Measurements from ENCODE around the gene ITGB7.
"Not testable (repeated sequence)": the region's sequence is repeated elsewhere in the genome, so short reads cannot be mapped to it uniquely, and the experiment has no call there.

Gene ITGB7

DNA sequence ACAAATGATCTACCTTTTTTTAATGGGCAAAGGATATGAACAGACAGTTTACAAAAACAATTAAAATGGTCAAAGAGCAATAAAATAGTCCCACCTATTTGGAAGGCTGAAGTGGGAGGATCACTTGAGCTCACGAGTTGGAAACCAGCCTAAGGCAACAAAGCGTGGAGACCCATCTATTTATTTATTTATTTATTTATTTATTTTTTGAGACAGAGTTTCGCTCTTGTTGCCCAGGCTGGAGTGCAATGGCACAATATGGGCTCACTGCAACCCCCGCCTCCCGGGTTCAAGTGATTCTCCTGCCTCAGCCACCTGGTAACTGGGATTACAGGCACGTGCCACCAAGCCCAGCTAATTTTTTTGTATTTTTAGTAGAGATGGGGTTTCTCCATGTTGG is 29.6 kb downstream of the ITGB7 start:
- not testable (repeated sequence) for DNase-seq

DNA sequence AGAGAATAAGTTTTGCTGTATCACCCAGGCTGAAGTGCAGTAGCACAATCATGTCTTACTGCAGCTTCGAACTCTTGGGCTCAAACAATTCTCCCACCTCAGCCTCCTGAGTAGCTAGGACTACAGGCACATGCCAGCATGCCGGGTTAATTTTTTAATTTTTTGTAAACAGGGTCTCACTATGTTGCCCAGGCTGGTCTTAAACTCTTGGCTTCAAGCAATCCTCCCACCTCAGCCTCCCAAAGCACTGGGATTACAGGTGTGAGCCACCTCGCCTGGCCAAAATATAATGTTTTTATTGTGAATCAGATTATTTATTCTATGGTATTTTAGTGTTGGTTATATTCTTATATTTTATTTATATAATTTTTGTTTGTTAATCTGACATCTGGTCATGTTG is 30.3 kb downstream of the ITGB7 start:
- DNase-seq, result no peak

DNA sequence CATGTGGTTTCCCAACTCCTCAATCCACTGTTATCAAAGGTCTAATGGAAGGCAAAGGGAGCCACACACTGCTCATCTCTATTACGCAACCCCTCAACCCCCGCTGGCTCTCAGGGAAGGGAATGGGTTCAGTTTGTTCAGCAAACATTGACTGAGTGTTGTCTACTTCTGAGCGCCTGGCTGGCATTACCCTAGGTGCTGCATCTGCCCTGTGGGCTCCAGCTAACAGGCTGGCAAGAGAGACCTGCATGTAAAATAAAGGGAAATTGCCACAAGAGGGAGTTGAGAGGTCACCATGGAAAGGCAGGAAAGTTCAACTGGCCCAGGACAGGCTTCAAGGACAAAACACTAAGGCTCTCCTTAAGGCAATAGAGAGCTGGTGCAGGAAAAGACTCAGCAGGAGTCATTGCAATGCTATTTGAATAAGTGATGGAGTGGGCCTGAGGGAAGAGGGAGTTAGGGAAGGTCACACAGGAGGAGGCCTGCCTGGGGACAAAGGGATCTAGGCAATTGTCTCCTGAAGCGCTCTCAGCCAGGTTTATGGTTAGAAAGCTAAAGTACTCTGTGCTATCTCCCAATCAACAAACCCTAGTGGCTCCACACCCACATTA is 32.1 kb downstream of the ITGB7 start:
- DNase-seq, result peak; percentile 60

DNA sequence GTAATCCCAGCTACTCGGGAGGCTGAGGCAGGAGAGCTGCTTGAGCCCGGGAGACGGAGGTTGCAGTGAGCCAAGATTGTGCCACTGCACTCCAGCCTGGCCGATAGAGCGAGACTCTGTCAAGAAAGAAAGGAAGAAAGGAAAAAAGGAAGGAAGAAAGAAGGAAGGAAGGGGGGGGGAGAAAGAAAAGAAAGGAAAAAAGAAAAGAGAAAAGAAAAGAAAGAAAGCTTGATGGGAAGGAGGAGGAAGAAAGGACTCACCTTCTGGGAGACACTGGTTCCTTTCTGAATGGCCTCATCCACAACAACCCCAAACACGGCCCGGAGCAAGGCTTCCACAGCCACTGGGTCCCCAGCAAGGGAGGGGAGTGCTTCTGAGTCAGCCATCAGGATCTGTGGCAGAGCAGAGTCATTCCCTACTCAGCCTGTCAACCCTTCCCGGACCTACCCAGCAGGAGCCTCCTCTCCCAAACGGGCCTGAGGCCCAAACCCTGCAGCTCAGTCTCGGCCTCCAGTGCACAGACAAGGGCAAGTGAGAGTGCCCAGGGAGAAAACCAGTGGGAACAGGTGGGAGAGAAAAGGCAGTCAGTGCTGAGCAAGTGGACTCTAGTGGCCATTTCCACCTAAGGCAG is 33.9 kb downstream of the ITGB7 start:
- DNase-seq, result peak; percentile 51

DNA sequence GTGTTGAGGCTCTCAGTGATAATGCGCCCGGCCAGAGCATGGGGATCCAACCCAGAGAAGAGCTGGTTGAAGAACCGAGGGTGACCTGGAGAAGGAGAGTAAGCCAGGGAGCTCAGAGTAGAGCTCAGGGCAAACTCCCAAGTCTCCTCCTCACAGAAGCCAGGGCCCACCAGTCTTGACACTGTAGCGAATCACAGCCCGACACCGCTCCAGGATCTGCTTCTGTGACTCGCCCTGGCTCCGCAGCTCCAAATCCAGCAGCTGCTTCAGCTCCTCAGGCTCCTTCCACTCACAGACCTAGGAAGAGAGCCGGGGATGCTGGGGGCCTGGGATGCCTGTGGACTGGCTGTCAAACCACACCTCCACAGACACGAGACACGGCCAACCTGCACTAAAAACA is 34.7 kb downstream of the ITGB7 start:
- DNase-seq, result peak; percentile 73

DNA sequence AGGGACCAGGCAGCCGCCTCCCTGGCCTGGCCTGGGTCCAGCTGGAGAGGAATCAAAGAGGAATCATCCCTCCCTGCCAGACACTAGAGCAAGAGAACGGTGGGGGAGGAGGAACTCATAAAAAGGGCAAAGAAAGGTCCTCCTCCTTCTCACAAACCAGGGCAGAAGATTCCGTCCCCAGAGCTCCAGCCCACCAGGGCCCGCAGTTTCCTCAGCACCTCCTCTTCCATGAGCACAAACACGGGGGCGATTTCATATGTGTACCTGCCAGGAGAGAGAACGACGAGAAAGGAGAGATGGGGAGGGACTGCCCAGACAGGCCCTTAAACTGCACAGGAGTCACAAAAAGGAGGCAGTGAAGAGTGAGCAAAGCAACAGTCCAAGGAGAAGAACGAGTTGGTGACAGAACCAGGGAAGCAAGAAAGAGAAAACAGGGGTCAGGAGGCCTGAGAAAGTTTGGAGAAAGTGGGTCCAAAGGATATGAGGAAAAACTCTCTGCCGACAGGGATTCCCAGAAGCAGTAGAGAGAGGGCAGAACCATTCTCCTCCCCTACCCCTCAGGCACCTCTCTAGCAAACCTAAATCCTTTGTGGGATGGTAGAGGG is 35.2 kb downstream of the ITGB7 start:
- DNase-seq, result peak; percentile 40

DNA sequence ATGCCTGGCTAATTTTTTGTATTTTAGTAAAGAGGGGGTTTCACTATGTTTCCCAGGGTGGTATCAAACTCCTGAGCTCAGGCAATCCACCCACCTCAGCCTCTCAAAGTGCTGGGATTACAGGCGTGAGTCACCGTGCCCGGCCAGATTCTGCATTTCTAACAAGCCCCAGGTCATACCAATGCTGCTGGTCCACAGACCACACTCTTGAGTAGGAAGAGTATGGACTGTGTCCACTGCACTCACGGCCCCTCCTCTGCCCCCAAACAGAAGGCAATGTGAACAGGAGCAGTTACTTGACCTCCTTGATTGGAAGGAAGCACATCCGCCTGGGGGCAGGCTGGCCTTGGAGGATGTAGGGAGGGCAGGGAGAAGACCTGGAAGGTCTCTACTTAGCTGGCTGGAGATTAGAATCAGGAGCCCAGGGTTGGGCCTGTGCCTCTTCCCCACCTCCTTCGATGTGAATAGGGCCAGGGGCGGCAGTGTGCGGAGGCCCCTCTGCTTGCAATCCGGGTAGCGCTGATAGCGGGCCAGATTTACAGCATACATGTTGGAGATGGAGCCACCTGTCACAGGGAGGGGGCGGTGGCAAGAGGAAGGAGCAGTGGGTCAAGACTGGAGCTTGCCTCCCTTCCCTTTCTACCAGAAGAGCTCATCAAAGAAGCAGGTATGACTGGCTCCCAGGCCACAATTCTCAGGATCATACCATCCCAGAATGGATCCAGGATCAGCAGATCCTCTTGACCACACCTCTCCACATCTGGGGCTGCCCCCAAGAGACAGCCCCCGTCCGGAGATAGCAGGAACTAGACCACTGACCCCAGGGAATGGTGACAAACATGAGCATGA is 36.0 kb downstream of the ITGB7 start:
- DNase-seq, result no peak

DNA sequence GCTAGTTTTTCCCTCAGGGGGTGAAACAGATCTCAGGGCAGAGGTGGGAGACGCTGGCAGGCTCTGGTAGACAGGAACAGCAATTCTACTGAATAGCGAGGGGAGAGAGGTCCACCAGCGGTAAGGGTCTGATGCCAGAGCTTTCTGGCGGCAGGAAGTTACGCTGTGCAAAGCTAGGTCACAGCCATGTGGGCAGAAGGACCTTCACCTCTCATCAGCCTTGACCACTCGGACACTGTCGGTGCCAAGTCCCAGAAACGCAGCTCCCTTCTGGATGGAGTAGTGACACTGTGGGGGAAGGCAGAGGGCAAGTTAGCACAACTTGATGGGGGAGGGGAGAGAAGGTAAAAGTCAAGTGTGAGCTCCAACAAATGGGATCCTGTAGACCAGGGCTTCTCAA is 36.8 kb downstream of the ITGB7 start:
- no peak for DNase-seq

DNA sequence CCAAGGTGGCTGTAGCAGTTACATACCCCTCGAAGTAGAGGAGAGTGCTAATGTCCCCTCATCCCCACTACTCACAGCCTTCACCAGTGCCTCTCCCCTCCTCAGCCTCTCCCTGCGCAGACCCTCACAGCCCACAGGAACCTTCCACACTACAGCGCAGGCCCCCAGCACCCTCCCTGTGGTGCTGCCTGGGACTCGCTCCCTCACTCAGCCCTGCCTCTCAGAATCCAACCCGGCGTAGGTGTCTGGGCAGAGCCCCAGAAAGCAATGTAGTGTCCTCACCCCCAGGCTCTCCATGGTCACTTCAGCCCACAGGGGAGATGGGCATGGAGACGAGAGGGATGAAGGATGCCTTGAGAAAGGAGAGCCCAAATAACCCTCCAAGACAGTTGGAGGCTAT is 37.4 kb downstream of the ITGB7 start:
- DNase-seq, result no peak

DNA sequence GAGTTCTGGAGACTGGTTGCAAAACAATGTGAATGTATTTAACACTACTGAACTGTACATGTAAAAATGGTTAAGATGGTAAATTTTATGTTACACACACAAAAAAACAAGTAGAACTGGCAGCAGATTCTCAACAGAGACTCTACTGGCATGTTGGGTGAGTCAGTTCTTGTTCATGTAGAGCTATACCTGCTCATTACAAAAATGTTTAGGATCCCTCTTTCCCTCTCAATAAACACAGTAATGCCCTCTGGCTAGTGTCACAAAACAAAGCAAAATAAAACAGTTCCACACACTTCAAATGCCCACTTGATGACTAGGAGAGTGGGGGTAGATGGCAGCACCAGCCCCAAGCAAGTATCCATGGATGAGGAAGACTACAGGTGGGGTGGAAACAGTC is 40.2 kb downstream of the ITGB7 start:
- no peak for DNase-seq

DNA sequence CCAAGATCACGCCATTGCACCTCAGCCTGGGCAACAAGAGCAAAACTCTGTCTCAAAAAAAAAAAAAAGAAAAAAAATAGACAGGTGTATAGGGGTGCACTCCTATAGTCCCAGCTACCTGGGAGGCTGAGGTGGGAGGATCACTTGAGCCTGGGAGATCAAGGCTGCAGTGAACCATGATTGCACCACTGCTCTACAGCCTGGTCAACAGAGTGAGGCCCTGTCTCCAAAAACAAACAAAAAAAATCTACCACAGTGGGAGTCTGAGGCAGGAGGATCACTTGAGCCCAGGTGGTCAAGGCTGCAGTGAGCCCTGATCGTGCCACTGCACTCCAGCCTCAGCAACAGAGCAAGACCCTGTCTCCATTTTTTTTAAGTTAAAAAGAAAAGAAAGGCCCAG is 44.0 kb downstream of the ITGB7 start:
- not testable (repeated sequence) for DNase-seq

DNA sequence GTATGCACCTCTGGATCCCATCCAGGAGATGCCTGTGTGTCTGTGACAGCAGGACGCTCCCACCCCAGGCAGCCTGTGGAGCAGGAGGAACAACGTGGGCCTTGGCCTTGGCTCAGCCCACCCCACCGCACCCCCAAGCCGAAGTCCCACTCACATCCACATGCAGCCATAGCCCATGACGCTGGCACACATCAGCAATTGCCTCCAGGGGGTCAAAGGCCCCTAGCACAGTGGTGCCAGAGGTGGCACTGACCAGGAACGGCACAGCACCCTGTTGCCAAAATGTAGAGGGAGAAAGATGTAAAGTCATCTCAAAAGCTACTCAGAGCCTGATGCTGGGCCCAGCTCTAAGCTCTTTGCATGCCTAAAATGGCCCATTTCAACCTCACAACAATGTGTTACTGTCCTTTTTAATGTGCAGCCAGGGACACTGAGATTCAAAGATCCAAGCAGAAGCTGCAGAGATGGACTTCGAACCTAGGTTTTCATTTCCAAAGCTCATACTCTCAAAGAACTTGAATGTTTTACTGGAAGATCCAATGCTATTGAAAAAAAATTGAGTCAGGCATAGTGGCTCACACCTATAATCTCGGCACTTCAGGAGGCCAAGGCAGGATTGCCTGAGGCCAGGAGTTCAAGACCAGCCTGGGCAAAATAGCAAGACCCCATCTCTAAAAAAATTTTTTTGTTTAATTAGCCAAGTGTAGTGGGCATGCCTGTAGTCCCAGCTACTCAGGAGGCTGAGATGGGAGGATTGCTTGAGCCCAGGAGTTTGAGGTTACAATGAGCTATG is 45.7 kb downstream of the ITGB7 start:
- no peak for DNase-seq

DNA sequence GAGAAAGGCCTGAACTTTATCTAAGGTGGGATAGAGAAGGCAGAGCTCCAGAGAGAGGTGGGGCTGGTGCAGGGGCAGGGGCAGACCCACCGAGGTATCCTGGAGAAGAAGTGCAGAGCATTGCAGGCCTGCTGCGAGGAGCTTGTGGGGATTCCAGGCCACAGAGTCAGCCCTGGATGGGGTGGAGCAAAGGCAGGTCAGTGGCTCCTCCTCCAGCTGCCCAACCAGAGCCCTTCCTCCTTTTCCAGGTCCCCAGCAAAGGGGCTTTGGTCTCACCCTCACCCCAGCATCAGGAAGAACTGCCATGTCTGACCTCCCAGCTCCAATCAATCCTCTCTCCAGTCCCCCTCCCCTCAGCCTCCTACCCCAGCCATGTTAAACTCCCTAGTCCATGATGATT is 46.4 kb downstream of the ITGB7 start:
- DNase-seq, result no peak

DNA sequence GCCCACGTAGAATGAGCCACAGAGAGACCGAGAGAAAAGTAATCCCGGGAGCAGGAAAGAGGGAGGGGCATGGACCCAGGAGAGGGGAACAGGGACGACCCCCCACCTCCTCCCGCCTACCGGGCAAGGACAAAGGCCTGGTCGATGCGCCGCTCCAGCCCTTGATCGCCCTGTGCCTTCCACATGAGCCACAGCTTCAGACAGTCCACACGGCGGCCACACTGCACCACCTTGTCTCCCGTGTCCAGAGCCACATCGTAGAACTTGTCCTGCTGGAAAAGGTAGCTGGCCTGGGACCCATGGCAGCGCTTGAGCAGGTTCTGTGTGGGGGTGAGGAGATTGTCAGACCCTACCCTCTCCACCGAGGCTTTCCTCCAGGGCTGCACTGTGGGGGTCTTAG is 47.1 kb downstream of the ITGB7 start:
- DNase-seq, result no peak

DNA sequence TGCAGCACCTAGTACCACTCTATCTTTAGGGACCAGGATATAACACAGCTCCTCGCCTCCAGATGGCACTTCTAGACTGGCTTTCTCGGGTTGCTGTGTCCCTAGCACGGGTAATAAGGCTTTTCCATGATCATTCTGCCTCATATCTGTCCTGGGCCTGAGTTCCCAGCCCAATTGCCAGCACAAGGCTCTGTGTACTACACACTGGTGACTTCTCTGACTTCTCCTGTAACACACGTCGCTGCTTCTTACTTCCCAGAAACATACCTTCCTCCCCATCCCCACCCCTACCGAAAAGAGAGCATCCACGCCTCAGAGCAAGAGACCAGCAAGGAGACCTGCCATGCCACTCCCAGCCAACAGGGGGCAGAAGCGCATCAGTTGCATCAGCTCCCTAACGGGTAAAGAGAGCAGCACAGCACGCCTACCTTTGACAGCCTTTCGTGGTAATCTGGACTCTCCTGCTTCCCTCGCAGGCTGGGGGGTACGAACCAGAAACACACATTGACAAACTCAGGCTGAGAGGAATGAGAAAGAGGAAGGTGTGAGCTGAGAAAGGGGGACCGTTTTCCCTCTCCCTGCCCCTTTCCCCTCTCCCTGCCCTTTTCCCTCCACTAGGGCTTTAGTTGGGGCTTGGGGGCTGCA is 47.7 kb downstream of the ITGB7 start:
- peak; percentile 85 for DNase-seq

DNA sequence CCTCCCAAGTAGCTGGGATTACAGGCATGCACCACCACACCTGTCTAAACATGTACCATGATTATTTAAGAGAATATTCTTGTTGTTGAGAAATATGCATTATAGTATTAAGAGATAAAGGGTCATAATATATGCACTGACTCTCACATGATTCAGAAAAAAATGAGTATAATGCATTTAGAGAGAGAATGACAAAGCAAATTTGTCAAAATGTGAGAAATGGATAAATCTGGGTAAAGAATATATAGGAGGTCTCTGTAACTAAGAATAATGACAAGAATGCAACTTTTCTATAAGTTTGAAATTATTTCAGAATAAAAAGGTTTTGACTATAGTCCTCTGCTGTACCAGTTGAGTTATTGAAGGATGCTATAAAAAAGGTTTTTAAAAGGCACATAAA is 54.7 kb downstream of the ITGB7 start:
- no peak for DNase-seq

DNA sequence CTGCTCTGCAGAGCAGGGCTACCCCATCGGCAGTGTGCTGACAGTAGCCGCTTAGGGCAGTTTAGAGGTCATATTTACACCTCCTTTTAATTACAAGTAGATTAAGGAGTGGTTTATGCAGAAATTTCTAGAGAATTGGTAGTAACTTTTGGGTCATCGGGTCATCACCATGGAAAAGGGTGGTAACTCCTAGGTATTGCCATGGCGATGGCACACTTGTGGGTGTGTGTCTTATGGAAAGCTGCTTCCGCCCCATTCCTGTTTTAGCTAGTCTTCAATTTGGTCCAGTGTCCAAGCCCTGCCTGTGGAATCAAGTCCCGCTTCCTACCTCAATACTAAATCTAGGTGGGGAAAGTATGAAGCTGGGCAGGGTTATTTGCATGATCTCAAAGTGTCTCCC is 56.0 kb downstream of the ITGB7 start:
- no peak for DNase-seq

DNA sequence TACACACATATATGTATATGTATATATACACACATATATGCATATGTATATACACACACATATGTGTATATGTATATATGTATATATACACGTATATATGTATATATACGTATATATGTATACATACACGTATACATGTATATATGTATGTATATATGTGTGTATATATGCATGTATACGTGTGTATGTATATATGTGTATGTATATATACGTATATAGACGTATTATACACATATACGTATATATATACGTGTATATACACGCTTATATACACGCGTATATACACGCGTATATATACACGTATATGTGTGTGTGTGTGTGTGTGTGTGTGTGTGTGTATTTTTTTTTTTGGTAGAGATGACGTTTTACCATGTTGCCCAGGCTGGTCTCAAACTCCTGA is 59.4 kb downstream of the ITGB7 start:
- DNase-seq, result no peak

DNA sequence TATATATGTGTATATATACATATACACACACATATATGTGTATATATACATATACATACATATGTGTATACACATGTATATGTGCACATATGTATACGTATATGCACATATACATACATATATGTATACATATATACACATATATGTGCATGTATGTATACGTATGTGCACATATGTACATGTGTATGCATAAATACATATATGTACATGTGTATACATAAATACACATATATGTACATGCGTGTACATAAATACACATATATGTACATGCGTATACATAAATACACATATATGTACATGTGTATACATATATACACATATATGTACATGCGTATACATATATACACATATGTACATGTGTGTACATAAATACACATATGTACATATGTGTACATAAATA is 59.9 kb downstream of the ITGB7 start:
- DNase-seq, result no peak

DNA sequence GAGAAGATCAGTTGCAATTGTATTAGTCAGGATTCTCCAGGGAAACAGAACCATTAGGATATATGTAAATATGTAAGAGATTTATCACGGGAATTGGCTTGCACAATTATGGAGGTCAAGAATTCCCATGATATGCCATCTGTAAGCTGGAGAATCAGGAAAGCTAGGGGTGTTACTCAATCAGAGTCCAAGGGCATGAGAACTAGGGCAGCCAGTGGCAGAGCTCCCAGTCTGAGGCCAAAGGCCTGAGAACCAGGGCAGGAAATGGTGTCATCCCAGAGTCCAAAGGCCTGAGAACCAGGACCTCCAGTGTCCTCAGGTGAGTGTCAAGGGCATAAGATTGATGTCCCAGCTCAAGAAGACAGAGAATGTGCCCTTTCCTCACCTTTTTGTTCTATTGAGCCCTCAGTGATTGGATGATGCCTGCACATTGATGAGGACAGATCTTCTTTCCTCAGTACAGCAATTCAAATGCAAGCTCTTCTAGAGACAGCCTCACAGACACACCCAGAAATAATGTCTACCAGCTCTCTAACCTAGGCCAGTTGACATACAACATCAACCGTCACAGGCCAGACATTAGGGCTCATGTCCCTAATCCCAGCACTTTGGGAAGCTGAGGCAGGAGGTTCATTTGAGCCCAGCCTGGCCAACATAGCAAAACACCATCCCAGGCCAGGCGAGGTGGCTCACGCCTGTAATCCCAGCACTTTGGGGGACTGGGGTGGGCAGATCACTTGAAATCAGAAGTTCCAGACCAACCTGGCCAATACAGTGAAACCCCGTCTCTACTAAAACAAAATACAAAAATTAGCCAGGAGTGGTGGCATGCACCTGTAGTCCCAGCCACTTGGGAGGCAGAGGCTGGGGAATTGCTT is 61.4 kb downstream of the ITGB7 start:
- peak; percentile 27 for DNase-seq

DNA sequence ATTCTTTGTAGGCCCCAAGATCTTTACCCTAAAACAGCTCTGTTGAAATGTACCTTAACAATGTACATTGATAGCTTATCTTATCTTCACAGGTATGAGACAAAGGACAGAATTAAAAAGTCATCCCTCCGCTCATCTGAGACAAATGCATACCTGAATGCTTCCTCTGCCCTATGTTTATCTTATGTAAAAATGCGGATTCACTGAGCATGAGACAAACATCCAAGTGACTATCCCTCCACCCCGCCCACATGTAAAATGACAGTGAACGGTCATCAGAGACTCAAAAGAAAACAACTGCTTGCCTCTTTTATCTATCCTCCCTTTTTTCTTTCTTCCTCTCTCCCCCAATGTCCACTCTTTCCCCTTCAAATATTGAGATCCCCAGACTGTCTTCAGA is 63.7 kb downstream of the ITGB7 start:
- no peak for DNase-seq

All from fibroblast of skin of scalp (primary cell).